Measurements from ENCODE around the gene PCGF2. TPM values are rescaled to one million over a fixed set of nuclear protein-coding genes. Genes with fewer than 3 reads are reported as not detected.

Gene PCGF2
- total RNA-seq, 2 donors from 2014 or later: 3.1 to 6.9 TPM

DNA sequence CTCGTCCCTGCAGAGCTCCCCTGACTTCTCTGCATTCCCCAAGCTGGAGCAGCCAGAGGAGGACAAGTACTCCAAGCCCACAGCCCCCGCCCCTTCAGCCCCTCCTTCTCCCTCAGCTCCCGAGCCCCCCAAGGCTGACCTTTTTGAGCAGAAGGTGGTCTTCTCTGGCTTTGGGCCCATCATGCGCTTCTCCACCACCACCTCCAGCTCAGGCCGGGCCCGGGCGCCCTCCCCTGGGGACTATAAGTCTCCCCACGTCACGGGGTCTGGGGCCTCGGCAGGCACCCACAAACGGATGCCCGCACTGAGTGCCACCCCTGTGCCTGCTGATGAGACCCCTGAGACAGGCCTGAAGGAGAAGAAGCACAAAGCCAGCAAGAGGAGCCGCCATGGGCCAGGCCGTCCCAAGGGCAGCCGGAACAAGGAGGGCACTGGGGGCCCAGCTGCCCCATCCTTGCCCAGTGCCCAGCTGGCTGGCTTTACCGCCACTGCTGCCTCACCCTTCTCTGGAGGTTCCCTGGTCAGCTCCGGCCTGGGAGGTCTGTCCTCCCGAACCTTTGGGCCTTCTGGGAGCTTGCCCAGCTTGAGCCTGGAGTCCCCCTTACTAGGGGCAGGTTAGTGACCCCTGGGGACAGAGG is 31.6 kb downstream of the PCGF2 start:
- no peak for ATAC-seq
- peaks cover 4 to 24% of the 10 kb centered on the region in 2 donors for H3K36me3 Mint-ChIP-seq
- H3K27ac Mint-ChIP-seq: peak overlapping the region; percentile 86 to 96
- no peak for DNase-seq (ENCODE audit: low spot score in 2 of 2)
- no peaks in the 10 kb centered on the region for H3K9me3 Mint-ChIP-seq

DNA sequence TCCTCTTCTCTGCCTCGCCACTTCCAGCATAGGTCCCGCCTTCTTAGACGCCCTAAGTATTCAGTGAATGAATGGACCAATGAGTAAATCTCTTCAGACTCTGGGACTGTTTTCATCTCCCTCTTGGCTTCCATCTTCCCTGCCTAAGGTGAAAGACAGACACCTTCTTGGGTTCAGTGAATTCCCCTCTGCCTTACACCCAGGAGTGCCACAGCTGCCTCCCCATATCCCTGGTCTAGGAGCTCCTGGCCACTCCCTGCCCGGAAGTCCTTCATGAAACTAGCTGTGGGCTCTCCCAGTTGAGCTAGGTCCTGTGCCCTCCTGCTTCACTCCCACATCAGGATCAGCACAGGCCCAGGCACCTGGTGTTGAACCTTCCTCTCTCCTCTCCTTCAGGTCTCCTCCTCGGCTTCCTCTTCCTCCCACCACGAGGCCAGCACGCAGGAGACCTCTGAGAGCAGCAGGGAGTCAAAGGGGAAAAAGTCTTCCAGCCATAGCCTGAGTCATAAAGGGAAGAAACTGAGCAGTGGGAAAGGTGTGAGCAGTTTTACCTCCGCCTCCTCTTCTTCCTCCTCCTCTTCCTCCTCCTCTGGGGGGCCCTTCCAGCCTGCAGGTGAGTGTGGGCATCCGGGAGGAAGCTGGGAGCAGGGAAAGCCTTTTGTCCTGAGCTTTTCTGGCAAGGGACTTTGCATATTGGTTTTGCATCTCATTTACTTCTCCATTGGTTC is 32.8 kb downstream of the PCGF2 start:
- no peak for DNase-seq (ENCODE audit: low spot score in 2 of 2)
- peak overlapping the region; percentile 86 to 96 for H3K27ac Mint-ChIP-seq
- ATAC-seq: peak in 1 of 2 donors; percentile 74
- H3K9me3 Mint-ChIP-seq: no peaks in the 10 kb centered on the region
- peaks cover 6 to 15% of the 10 kb centered on the region in 2 donors for H3K36me3 Mint-ChIP-seq

DNA sequence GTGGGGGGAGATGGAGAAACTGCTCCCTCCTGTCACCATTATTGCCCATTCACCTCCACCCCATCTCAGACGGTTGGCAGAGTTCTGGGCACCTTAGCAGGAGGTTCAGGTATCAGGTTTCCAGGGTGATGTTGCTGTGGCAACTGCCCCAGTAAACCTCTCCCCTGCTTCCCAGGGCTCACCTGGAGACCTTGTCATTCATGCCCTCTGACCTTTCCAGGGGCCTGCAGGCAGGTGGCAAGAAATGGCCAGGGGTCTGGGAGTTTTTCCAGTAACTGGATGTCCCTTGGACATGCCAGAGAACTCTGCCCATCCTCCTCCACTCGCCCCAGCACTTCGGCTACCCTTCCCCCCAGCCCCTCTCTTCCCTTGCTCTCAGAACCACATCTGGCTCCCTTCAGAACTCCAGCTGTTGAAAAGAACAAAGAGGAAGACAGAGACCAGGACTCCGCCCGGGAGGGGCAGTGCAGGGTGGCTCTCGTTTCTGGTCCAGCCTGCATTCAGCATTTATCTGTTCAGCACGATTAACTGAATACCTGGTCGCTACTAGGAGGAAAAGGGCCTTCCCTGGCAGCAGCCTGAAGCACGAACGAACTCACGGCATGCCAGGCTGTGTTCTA is 34.6 kb downstream of the PCGF2 start:
- DNase-seq (ENCODE audit: low spot score in 2 of 2): no peak
- ATAC-seq: no peak
- no peak overlapping the region for H3K27ac Mint-ChIP-seq
- H3K9me3 Mint-ChIP-seq: no peaks in the 10 kb centered on the region
- H3K36me3 Mint-ChIP-seq: peaks cover 10 to 21% of the 10 kb centered on the region in 2 donors

DNA sequence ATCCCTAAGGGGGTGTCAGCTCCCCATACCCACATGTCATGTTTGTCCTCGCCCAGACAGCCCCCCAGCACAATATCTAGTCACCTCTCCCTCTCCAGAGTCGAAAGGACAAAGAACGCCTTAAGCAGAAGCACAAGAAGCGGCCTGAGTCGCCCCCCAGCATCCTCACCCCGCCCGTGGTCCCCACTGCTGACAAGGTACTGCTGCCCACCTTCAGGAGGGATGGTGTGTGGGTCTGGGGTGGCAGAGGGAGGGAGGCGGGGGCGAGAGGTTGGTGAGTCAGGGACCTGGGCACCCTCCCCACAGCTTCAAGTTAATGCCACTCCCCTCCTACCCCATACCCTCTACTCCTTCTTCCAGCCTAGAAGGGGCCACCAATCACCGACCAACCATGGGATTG is 35.5 kb downstream of the PCGF2 start:
- Mint-ChIP-seq H3K36me3 (peaks cover 14 to 28% of the 10 kb centered on the region in 2 donors), H3K27ac (peak overlapping the region in 1 of 2 donors; percentile 28), H3K9me3 (no peaks in the 10 kb centered on the region)
- ATAC-seq: no peak
- DNase-seq (ENCODE audit: low spot score in 2 of 2): no peak

DNA sequence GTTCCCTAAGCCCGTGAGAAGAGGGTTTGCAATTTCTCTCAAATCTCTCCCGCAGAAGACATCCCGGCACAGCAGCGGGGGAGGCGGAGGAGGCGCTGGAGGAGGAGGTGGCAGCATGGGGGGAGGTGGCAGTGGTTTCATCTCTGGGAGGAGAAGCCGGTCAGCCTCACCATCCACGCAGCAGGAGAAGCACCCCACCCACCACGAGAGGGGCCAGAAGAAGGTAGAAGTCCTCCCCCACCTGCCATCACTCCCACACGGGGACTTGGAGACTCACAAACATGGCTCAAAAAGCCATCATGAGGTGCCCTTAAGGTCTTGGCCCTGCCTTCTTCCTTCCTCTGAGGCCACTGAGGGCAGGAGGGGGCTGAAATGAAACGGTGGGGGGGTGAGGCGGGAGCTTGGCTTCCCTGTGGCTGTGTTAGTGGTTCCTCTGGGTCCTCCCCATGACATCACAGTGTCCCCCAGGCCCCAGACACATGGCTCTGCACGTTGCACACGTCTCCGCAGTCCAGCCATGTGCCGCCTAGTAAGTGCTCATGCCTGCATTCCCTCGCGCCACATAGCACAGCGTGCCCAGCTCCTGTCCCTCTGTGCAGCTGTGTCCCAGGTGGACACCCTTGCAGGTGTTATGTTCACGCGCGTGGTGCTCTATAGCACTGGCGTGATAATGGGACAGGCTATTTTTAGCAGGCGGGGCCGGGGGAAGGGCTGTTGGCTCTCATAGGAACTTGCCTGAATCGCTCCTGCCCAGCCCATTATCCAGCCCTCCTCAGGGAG is 36.2 kb downstream of the PCGF2 start:
- DNase-seq (ENCODE audit: low spot score in 2 of 2) (no peak), ATAC-seq (no peak)
- Mint-ChIP-seq H3K9me3 (no peaks in the 10 kb centered on the region), H3K27ac (peak overlapping the region; percentile 28 to 93), H3K36me3 (peaks cover 18 to 34% of the 10 kb centered on the region in 2 donors)

DNA sequence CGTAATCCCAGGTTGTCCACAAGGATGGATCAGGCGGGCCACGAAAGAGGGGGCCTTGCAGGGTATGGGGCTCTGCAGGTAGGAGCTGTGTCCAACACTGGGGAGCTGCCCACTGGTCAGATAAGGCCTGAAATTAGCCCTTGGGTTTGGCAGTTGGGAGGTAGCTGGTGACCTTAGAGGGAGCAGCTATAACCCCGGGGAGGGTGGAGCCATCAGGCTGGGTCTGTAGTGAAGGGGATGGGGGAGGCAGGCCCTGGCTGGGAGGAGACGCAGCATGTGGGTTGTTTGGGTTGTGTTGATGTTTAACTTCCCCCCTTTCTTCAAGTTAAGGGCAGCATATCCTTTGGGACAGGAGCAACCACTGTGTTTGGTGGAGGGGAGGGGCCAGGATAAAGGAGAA is 37.2 kb downstream of the PCGF2 start:
- no peak for DNase-seq (ENCODE audit: low spot score in 2 of 2)
- H3K36me3 Mint-ChIP-seq: peaks cover 28 to 42% of the 10 kb centered on the region in 2 donors
- ATAC-seq: no peak
- peak overlapping the region; percentile 13 to 93 for H3K27ac Mint-ChIP-seq
- no peaks in the 10 kb centered on the region for H3K9me3 Mint-ChIP-seq

DNA sequence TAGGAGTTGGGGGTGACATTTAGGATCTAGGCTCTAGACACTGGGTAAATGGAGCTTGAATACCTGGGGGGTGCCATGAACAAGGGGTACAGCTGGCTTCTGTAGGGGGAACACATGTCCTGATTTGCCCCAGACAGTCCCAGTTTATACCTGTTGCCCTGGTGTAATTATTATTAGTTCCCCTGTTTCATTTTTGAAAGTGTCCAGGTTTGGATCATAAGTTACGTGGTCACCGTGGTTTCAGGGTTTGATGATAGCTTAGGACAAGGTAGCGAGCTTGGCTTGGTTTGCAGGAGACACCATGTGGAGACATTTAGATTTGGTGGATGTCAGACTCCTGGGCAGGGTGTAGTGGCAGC is 37.6 kb downstream of the PCGF2 start:
- DNase-seq (ENCODE audit: low spot score in 2 of 2) (no peak), ATAC-seq (no peak)
- H3K36me3 Mint-ChIP-seq: peaks cover 31 to 45% of the 10 kb centered on the region in 2 donors
- H3K27ac Mint-ChIP-seq: peak overlapping the region; percentile 13 to 93
- no peaks in the 10 kb centered on the region for H3K9me3 Mint-ChIP-seq

DNA sequence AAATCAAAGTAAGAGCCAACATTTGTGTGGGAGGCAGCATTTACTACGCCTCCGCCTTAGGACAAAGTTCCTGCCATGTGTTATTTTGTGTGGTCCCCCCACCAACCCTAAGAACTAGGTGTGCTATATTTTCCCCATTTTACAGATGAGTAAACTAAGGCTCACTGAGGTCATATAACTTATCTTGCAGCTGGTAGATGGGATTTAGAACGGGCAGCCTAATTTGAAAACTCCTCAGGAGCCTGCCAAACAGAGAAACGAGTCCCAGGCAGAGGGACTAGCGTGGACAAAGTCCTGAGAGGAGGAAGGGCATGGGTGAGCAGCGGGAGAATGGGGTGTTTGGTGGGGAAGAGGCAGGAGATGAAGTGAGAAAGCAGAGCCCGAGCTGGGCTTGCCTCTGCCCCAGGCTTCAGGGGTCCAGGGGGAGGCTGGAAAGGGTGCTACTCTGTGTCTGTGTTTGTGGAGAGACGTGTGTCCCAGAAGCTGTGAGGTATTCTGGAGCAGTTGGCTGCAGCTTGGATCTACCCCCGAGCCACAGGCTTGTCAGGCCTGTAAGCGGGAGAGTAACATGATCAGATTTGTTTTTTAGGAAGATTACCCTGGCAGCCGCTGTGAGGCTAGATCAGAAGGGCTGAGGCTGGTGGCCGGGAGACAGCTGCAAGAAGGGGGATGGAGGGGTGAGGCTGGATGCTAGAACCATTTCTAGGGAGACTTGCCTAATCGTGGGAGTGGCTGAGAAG is 38.1 kb downstream of the PCGF2 start:
- DNase-seq (ENCODE audit: low spot score in 2 of 2) (no peak), ATAC-seq (no peak)
- Mint-ChIP-seq H3K36me3 (peaks cover 31 to 45% of the 10 kb centered on the region in 2 donors), H3K27ac (peak overlapping the region; percentile 13 to 93), H3K9me3 (no peaks in the 10 kb centered on the region)

DNA sequence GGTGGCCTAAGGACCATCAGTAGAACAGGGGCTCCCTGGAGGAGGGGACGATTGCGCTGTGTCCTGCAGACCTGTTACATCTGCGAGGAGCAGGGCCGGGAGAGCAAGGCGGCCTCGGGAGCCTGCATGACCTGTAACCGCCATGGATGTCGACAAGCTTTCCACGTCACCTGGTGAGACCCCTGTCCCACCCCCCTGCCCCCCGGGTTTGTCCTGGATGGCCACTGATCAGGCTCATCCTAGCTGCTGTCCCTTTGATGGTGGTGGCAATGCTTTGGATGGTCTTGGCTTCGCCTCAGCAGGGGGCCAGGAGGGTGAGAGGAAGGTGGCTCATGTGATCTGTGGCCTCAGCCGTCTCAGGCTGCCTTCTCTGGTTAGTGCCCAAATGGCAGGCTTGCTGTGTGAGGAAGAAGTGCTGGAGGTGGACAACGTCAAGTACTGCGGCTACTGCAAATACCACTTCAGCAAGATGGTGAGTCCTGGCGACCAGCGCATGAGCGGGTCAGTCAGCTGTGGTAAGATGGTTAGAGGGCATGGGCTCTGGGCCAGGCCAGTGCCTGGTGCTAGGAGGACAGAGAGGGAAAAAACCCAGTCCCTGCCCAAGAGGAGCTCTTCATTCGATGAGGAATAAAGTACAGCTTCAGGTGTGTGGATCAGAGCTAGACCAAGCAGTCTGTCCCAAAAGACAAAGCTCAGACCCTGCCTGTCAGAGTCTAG is 38.9 kb downstream of the PCGF2 start:
- no peak for DNase-seq (ENCODE audit: low spot score in 2 of 2)
- Mint-ChIP-seq H3K9me3 (no peaks in the 10 kb centered on the region), H3K36me3 (peaks cover 36 to 44% of the 10 kb centered on the region in 2 donors), H3K27ac (peak overlapping the region; percentile 13 to 83)
- no peak for ATAC-seq

DNA sequence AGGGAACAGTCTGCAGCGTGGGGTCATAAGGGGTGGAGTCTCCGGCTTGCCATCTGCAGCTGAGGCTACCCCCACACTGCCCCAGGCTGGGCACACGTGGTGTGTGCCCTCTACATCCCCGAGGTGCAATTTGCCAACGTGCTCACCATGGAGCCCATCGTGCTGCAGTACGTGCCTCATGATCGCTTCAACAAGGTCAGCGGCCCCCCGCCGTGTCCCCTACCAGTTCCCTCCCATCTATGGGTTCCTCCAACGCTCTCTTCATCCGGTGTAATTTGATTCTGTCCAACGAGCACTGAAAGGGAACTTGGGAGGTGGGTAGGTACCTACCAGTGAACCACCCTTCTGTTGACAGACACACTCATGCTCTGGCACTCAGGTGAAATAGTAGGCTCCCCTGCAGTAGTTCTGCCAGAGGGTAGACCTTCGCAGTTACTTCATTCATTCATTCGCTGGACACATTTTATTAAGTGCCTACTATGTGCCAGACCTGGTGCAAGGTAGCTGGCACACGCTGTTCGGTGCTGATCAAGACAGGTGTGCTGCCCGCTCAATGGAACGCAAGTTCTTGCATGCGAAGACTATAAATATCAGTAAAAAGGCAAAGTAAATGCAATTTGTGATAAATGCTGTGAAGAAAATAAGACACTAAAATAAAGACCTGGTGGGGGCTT is 40.3 kb downstream of the PCGF2 start:
- Mint-ChIP-seq H3K36me3 (peaks cover 51 to 56% of the 10 kb centered on the region in 2 donors), H3K27ac (peak overlapping the region; percentile 40 to 94), H3K9me3 (no peaks in the 10 kb centered on the region)
- ATAC-seq (no peak), DNase-seq (ENCODE audit: low spot score in 2 of 2) (no peak)

DNA sequence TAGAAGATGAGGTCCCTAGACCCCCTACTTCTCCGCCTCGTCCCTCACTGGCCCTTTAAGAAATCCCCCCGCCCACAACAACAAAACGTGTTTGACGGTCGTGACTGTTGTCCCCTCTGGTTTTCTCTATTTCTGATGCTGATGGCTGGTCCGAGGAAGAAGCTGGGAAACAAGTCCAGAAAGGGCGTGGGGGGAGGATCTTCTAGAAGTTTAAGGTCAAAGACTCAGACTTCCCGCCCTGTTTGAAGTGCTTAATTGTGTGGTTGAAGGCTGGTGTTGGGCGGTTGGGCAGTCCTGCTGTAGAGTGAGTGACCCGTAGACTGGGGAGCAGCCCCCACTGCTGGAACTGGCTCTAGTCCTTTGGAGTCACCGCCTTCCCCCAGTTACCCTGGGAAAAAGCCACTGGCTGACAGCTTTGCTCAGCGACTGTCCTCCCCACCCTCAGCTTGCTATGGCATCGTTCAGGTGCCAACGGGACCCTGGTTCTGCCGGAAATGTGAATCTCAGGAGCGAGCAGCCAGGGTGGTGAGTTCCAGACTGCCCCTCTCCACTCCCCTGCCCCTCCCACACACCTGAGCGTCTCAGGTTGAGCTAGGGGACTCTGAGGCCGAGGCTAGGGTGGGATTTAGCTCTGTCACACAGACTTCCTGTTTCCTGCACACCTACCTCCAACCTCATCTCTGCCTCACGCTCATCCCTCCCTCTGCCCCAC is 41.5 kb downstream of the PCGF2 start:
- H3K27ac Mint-ChIP-seq: peak overlapping the region; percentile 94 to 98
- no peak for DNase-seq (ENCODE audit: low spot score in 2 of 2)
- ATAC-seq: peak in 1 of 2 donors; percentile 11
- peaks cover 53 to 56% of the 10 kb centered on the region in 2 donors for H3K36me3 Mint-ChIP-seq
- no peaks in the 10 kb centered on the region for H3K9me3 Mint-ChIP-seq

DNA sequence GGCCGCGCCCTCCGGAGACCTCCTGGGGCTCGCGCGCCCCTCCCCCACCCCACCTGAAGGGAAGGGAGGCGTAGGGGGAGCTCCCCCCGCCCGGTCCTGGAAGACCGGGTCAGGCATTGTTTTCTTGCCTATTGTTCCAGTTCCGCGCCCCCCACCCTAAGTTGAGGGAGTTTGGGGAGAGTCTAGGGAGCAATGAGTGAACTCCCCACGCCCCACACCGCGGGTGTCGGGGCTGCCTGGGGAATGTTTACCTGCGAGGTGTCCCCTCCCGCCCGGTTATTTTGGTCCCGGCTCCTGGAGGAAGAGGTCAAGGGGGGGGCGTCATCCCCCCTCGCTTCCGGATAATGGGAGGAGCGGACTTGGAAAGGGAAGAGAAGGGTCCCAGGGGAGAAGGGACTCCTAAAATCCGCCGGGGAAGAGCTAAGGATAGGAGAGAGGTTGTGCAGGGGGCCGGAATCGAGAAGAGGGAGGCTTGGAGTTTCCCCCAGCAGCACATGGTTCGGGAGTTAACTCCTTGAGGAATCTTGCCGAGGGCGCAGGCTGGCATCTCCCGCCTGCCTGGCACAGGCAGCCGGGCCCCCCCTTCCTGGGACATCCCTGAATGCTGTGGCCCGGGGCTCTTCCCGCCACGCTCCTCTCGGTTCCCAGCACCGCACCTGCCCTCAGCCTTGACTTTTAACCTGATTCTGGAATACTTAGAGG is 42.2 kb downstream of the PCGF2 start:
- ATAC-seq: no peak
- peaks cover 52 to 56% of the 10 kb centered on the region in 2 donors for H3K36me3 Mint-ChIP-seq
- H3K27ac Mint-ChIP-seq: peak overlapping the region; percentile 94 to 98
- DNase-seq (ENCODE audit: low spot score in 2 of 2): no peak
- no peaks in the 10 kb centered on the region for H3K9me3 Mint-ChIP-seq

DNA sequence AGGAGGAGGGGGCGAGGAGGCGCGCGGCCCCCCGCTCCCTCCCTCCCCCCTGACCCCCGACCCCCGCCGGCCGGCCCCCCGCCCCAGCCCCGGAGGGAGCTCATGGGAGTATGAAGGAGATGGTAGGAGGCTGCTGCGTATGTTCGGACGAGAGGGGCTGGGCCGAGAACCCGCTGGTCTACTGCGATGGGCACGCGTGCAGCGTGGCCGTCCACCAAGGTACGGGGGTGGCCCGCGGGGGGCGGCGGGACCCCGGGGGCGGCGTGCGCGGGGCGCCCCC is 42.7 kb downstream of the PCGF2 start:
- no peak for ATAC-seq
- Mint-ChIP-seq H3K27ac (peak overlapping the region in 1 of 2 donors; percentile 94), H3K36me3 (peaks cover 48 to 56% of the 10 kb centered on the region in 2 donors), H3K9me3 (no peaks in the 10 kb centered on the region)
- DNase-seq (ENCODE audit: low spot score in 2 of 2): no peak

Data from activated naive CD4-positive, alpha-beta T cell treated with anti-CD3 and anti-CD28 coated beads, Interleukin-2, amount 50 U/mL, for 72 hours (primary cell).